Upper lobe of left lung (tissue), 6 donors: ENCODE measurements around the gene SLC10A7. TPM values are rescaled to one million over a fixed set of nuclear protein-coding genes. Genes with fewer than 3 reads are reported as not detected.

Experiments
- ATAC-seq, 2 donors: fragments of 200-7000 bp; cut with Tn5 transposase; one replicate each; pipeline ENCODE4 v1.9.1; 2022; ENCODE audit warnings: mild to moderate bottlenecking in 2 of 2, moderate library complexity in 2 of 2; ENCODE audit not compliant: low FRiP score in 2 of 2
- DNase-seq, 2 donors: peaks; one replicate each; pipeline ENCODE4 v3.0.0-alpha.2; 2019 to 2020
- H3K27ac ChIP-seq, 4 donors: fragments of 200-600 bp; sonication (generic); one replicate each; pipeline ENCODE4 v1.5.1; 2016 to 2019
- H3K27me3 ChIP-seq, 4 donors: fragments of 200-600 bp; sonication (generic); one replicate each; pipeline ENCODE4 v1.5.1; 2017 to 2019
- H3K36me3 ChIP-seq, 4 donors: fragments of 200-600 bp; sonication (generic); one replicate each; pipeline ENCODE4 v1.5.1; 2016 to 2019
- H3K4me1 ChIP-seq, 4 donors: fragments of 200-600 bp; sonication (generic); one replicate each; pipeline ENCODE4 v1.5.1; 2018 to 2019
- H3K4me3 ChIP-seq, 4 donors: fragments of 200-600 bp; sonication (generic); one replicate each; pipeline ENCODE4 v1.5.1; 2017 to 2019; ENCODE audit warnings: mild to moderate bottlenecking in 2 of 4, moderate library complexity in 1 of 4
- H3K9me3 ChIP-seq, 4 donors: fragments of 200-600 bp; sonication (generic); one replicate each; pipeline ENCODE4 v1.5.1; 2018 to 2019
- CTCF ChIP-seq, 6 experiments: fragments of 450-650 bp in 4 of 6; fragments of 200-600 bp in 2 of 6; sonication (generic) in 2 of 6; IDR thresholded peaks; one replicate each; pipeline ENCODE4 v1.5.1; 2016 to 2019; ENCODE audit warnings: antibody characterized with exemption in 6 of 6
- EP300 ChIP-seq, 4 donors: sonication (generic); formaldehyde crosslinking; IDR thresholded peaks; one replicate each; pipeline ENCODE4 v1.5.1; 2017; ENCODE audit warnings: antibody characterized with exemption in 4 of 4, control low read depth in 2 of 4
- POLR2A ChIP-seq, 4 donors: fragments of 450-650 bp; IDR thresholded peaks; one replicate each; pipeline ENCODE4 v1.5.1; 2016 to 2017; ENCODE audit warnings: antibody characterized with exemption in 4 of 4, mild to moderate bottlenecking in 2 of 4
- POLR2AphosphoS5 ChIP-seq, 2 donors: sonication (generic); formaldehyde crosslinking; IDR thresholded peaks; one replicate each; pipeline ENCODE4 v1.5.1; 2017; ENCODE audit warnings: antibody characterized with exemption in 2 of 2
- WGBS, 2 donors: methylation state at CpG; one replicate each; pipeline ENCODE4 v1.1.5; 2017 to 2018; 5-methylcytosine and 5-hydroxymethylcytosine counted together
- total RNA-seq, 6 donors: library from RNA; depleted of rRNA in 4 of 6; stranded (reverse); fragments of >200 nt in 4 of 6; gene quantifications; one replicate each; pipeline versions ENCODE4 v1.1.0 to v1.2.1, GENCODE V29; 2016 to 2021
- donor health status: DM: no; HTN: no; CAD: no; lungs with moderate emphysema.
- donor health status: DM: no; HTN: yes; CAD: no; lungs with severe emphysema.

SLC10A7 gene
- total RNA-seq, 6 donors from 2014 or later = 11.1 to 20.9 (median 14.1) TPM

DNA sequence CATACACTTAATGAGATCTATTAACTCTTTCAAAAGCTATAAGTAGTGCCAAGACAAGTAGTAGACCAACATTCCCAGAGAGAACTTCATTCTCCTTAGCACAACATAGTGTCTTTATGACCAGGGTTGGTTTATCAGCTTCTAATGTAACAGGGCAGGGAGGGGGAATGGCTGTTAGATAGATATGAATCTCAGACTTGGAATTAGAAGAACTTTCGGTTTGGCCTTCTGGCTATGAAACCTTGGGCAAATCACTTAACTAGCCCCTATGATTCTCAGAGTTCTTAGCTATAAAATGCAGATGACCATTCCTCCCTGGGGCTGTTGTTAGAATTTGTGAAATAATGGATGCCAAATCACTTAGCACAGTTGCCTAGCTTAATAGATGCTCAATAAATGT is 132.2 kb downstream of the SLC10A7 start:
- Histone ChIP-seq H3K4me3 (no peak overlapping the region), H3K36me3 (no peaks in the 10 kb centered on the region), H3K4me1 (no peaks in the 10 kb centered on the region), H3K9me3 (no peaks in the 10 kb centered on the region), H3K27me3 (no peaks in the 10 kb centered on the region), H3K27ac (no peak overlapping the region)
- WGBS, 2 donors = 96 to 100% methylated on average over 1 of the region's 1 CpG
- no peak for DNase-seq
- TF ChIP-seq POLR2AphosphoS5 (IDR thresholded peaks at IDR 0.05) (no peak), CTCF (IDR thresholded peaks at IDR 0.05) (no peak), POLR2A (IDR thresholded peaks at IDR 0.05) (no peak), EP300 (IDR thresholded peaks at IDR 0.05) (no peak)
- no peak for ATAC-seq

- Histone ChIP-seq H3K4me3 (no peak overlapping the region), H3K4me1 (no peaks in the 10 kb centered on the region), H3K36me3 (no peaks in the 10 kb centered on the region), H3K27ac (no peak overlapping the region), H3K27me3 (no peaks in the 10 kb centered on the region), H3K9me3 (no peaks in the 10 kb centered on the region)
- TF ChIP-seq CTCF (IDR thresholded peaks at IDR 0.05) (no peak), POLR2A (IDR thresholded peaks at IDR 0.05) (no peak), POLR2AphosphoS5 (IDR thresholded peaks at IDR 0.05) (no peak), EP300 (IDR thresholded peaks at IDR 0.05) (no peak)
- ATAC-seq (no peak), DNase-seq (no peak)
- 60 to 77% methylated on average over 1 of the region's 1 CpG for WGBS, 2 donors
These were observed 139.5 kb downstream of the SLC10A7 start for GRCh38 chr4:146382194-146382593.

- no peaks in the 10 kb centered on the region for H3K36me3 ChIP-seq
- no peaks in the 10 kb centered on the region for H3K27me3 ChIP-seq
- TF ChIP-seq EP300 (IDR thresholded peaks at IDR 0.05) = no peak
- H3K9me3 ChIP-seq = peaks cover 0 to 3% (median 0%) of the 10 kb centered on the region in 4 donors
- no peak overlapping the region for H3K27ac ChIP-seq
- H3K4me3 ChIP-seq = no peak overlapping the region
- no peak for DNase-seq
- no peak for ATAC-seq
- no peaks in the 10 kb centered on the region for H3K4me1 ChIP-seq
- 83 to 90% methylated on average over 2 of the region's 2 CpGs for WGBS, 2 donors
These were observed 140.4 kb downstream of the SLC10A7 start for GRCh38 chr4:146381263-146381872.

DNA sequence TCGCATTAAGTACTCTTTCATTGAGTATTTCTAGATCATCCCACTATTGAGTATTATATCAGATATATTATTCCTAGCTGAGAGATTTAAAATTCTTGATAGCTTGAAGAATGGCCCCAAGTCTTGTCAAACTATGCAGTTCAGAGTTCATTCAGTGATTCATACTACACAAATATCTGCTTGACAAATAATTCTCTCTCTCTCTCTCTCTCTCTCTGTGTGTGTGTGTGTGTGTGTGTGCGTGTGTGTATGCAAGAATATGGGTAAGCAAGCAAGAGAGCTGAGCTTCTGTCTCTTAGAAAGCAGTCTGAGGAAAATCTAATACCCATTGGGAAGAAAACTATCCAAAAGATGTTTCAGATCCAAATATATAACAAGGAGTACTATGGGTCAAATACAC is 142.0 kb downstream of the SLC10A7 start:
- Histone ChIP-seq H3K9me3 (peaks cover 0 to 5% (median 0%) of the 10 kb centered on the region in 4 donors), H3K4me3 (no peak overlapping the region), H3K27ac (no peak overlapping the region), H3K4me1 (no peaks in the 10 kb centered on the region), H3K27me3 (no peaks in the 10 kb centered on the region), H3K36me3 (no peaks in the 10 kb centered on the region)
- WGBS, 2 donors = 89 to 90% methylated on average over 2 of the region's 2 CpGs
- ATAC-seq = no peak
- TF ChIP-seq EP300 (IDR thresholded peaks at IDR 0.05) (no peak), POLR2AphosphoS5 (IDR thresholded peaks at IDR 0.05) (no peak), CTCF (IDR thresholded peaks at IDR 0.05) (no peak), POLR2A (IDR thresholded peaks at IDR 0.05) (no peak)
- no peak for DNase-seq

- ATAC-seq (no peak), DNase-seq (no peak)
- WGBS, 2 donors = 94 to 100% methylated on average over 1 of the region's 1 CpG
- Histone ChIP-seq H3K4me3 (no peak overlapping the region), H3K9me3 (peaks cover 0 to 5% (median 0%) of the 10 kb centered on the region in 4 donors), H3K4me1 (peaks cover 0 to 9% (median 8%) of the 10 kb centered on the region in 4 donors), H3K27me3 (no peaks in the 10 kb centered on the region), H3K27ac (no peak overlapping the region), H3K36me3 (no peaks in the 10 kb centered on the region)
- TF ChIP-seq EP300 (IDR thresholded peaks at IDR 0.05) = no peak
- no peak for TF ChIP-seq POLR2A (IDR thresholded peaks at IDR 0.05)
- no peak for TF ChIP-seq POLR2AphosphoS5 (IDR thresholded peaks at IDR 0.05)
- TF ChIP-seq CTCF (IDR thresholded peaks at IDR 0.05) = no peak
These were observed 149.9 kb downstream of the SLC10A7 start for GRCh38 chr4:146371812-146372211.
